IMR-90 (cell line): ENCODE measurements around the gene TCP11L1. TPM values are rescaled to one million over a fixed set of nuclear protein-coding genes. Genes with fewer than 3 reads are reported as not detected.

Experiments
- ATAC-seq: fragments of 200-7000 bp; cut with Tn5 transposase; 2 replicates; pipeline ENCODE4 v1.9.1; 2020; ENCODE audit warnings: low read depth, mild to moderate bottlenecking, moderate library complexity
- BruUV-seq: library from RNA; stranded (reverse); fragments of 400-500 nt; replicated peaks from 2 replicates; lab custom pipeline; 2021; lab: Mats Ljungman, UMichigan
- CTCF ChIA-PET: fragments of 300-600 bp; formaldehyde crosslinking; extraction: SDS; loops from one replicate; lab custom pipeline; 2021; ENCODE audit warnings: antibody characterized with exemption; lab: Yijun Ruan, JAX
- POLR2A ChIA-PET: fragments of 300-600 bp; sonication (Branson Sonifier 250); formaldehyde crosslinking; loops from one replicate; lab custom pipeline; 2022; ENCODE audit warnings: antibody characterized with exemption; ENCODE audit not compliant: unreplicated experiment; lab: Charles Lee
- DNase-seq: peaks from one replicate; pipeline ENCODE4 v3.0.0; 2013
- H2AFZ ChIP-seq: replicated peaks from 2 replicates; pipeline ENCODE3; 2013; ENCODE audit warnings: low read length, mild to moderate bottlenecking; ENCODE audit not compliant: poor library complexity
- H2AK5ac ChIP-seq: 2 replicates; pipeline ENCODE4 v1.6.1; 2013; ENCODE audit warnings: low read depth, low read length, inconsistent platforms
- H2AK9ac ChIP-seq: replicated peaks from 2 replicates; pipeline ENCODE3; 2013; ENCODE audit warnings: mild to moderate bottlenecking, low read depth, low read length, moderate library complexity; ENCODE audit not compliant: poor library complexity
- H2BK120ac ChIP-seq: 2 replicates; pipeline ENCODE4 v1.6.1; 2013; ENCODE audit warnings: low read depth, low read length, inconsistent platforms
- H2BK15ac ChIP-seq: 3 replicates; pipeline ENCODE4 v1.6.1; 2013; ENCODE audit warnings: low read depth, low read length, inconsistent platforms
- H2BK20ac ChIP-seq: 2 replicates; pipeline ENCODE4 v1.6.1; 2013; ENCODE audit warnings: low read depth, mild to moderate bottlenecking, inconsistent platforms, low read length, moderate library complexity
- H2BK5ac ChIP-seq: 2 replicates; pipeline ENCODE4 v1.6.1; 2013; ENCODE audit warnings: mild to moderate bottlenecking, low read depth, low read length, inconsistent platforms; ENCODE audit not compliant: poor library complexity, severe bottlenecking
- H3K14ac ChIP-seq: replicated peaks from 2 replicates; pipeline ENCODE4 v1.6.1; 2013; ENCODE audit warnings: low read depth, low read length, inconsistent platforms
- H3K18ac ChIP-seq: 2 replicates; pipeline ENCODE4 v1.6.1; 2013; ENCODE audit warnings: low read depth, low read length, control low read depth
- H3K23ac ChIP-seq: 2 replicates; pipeline ENCODE4 v1.6.1; 2013; ENCODE audit warnings: low read depth, low read length, inconsistent platforms
- H3K27ac ChIP-seq: 2 replicates; pipeline ENCODE4 v1.5.1; 2013; ENCODE audit warnings: mild to moderate bottlenecking, control low read depth, low read length; ENCODE audit not compliant: insufficient read depth
- H3K27me3 ChIP-seq: 2 replicates; pipeline ENCODE4 v1.6.1; 2013; ENCODE audit warnings: low read length; ENCODE audit not compliant: control insufficient read depth, insufficient read depth
- H3K36me3 ChIP-seq: 2 replicates; pipeline ENCODE4 v1.6.1; 2013; ENCODE audit warnings: low read length, mixed read lengths; ENCODE audit not compliant: control insufficient read depth, insufficient read depth
- H3K4ac ChIP-seq: 2 replicates; pipeline ENCODE4 v1.6.1; 2013; ENCODE audit warnings: low read depth, low read length, inconsistent platforms
- H3K4me1 ChIP-seq: 2 replicates; pipeline ENCODE4 v1.6.1; 2013; ENCODE audit warnings: low read length, mixed read lengths; ENCODE audit not compliant: control insufficient read depth, insufficient read depth
- H3K4me2 ChIP-seq: 2 replicates; pipeline ENCODE4 v1.6.1; 2013; ENCODE audit warnings: low read depth, mild to moderate bottlenecking, control low read depth, low read length, moderate library complexity
- H3K4me3 ChIP-seq: 2 replicates; pipeline ENCODE4 v1.5.1; 2013; ENCODE audit warnings: low read depth, mild to moderate bottlenecking, control low read depth, low read length, moderate library complexity; ENCODE audit not compliant: insufficient read depth
- H3K56ac ChIP-seq: 2 replicates; pipeline ENCODE4 v1.6.1; 2013; ENCODE audit warnings: low read length, inconsistent platforms; ENCODE audit not compliant: insufficient read depth; ENCODE audit errors: extremely low read depth
- H3K79me1 ChIP-seq, 2 experiments: 2 replicates each; pipeline ENCODE4 v1.6.1; 2013; ENCODE audit warnings: low read length in 2 of 2, inconsistent platforms in 1 of 2, low read depth in 1 of 2
- H3K9ac ChIP-seq: 2 replicates; pipeline ENCODE4 v1.6.1; 2013; ENCODE audit warnings: low read depth, low read length, control low read depth
- H3K9me1 ChIP-seq: 2 replicates; pipeline ENCODE4 v1.6.1; 2013; ENCODE audit warnings: low read length, inconsistent platforms; ENCODE audit not compliant: insufficient read depth
- H3K9me3 ChIP-seq: 2 replicates; pipeline ENCODE4 v1.6.1; 2013; ENCODE audit warnings: low read length; ENCODE audit not compliant: control insufficient read depth, insufficient read depth
- H4K20me1 ChIP-seq: 2 replicates; pipeline ENCODE4 v1.6.1; 2013; ENCODE audit warnings: low read length, inconsistent platforms; ENCODE audit not compliant: insufficient read depth
- H4K5ac ChIP-seq: 2 replicates; pipeline ENCODE4 v1.6.1; 2013; ENCODE audit warnings: mild to moderate bottlenecking, low read depth, low read length, control low read depth
- H4K8ac ChIP-seq, 2 experiments: 2 replicates each; pipeline ENCODE4 v1.6.1; 2013; ENCODE audit warnings: low read depth in 2 of 2, low read length in 2 of 2, control low read depth in 1 of 2, inconsistent platforms in 1 of 2
- H4K91ac ChIP-seq: 2 replicates; pipeline ENCODE4 v1.6.1; 2013; ENCODE audit warnings: low read depth, low read length, inconsistent platforms; ENCODE audit not compliant: insufficient read depth
- WGBS, 2 experiments: methylation state at CpG; one replicate each; pipeline versions ENCODE4 v1.1.5 to v1.1.7; 2013; ENCODE audit warnings: missing lambda C conversion rate in 2 of 2; ENCODE audit not compliant: insufficient read length in 1 of 2; ENCODE audit errors: extremely low coverage in 2 of 2; 5-methylcytosine and 5-hydroxymethylcytosine counted together
- dilution Hi-C: fragments of 300-500 bp; cut with HindIII; formaldehyde crosslinking; loops from one replicate; pipeline ENCODE4 v1.14.3; 2018; ENCODE audit warnings: low sequenced_read_pairs; ENCODE audit not compliant: unreplicated experiment
- in situ Hi-C: fragments of 300-500 bp; cut with MboI; formaldehyde crosslinking; loops from 3 replicates; pipeline ENCODE4 v1.14.3; 2019; ENCODE audit warnings: low sequenced_read_pairs, inconsistent platforms, mixed read lengths
- intact Hi-C: fragments of 100-400 bp; cut with micrococcal nuclease; formaldehyde crosslinking; loops from 2 replicates; pipeline ENCODE4 v1.10.0; 2022
- polyA plus RNA-seq, 3 experiments: library from polyadenylated mRNA; depleted of rRNA; stranded (reverse); fragments of >200 nt; gene quantifications; 2 replicates each; pipeline ENCODE4 v1.2.3, GENCODE V29; 2012; ENCODE audit warnings: low replicate concordance in 1 of 3
- total RNA-seq: library from RNA; depleted of rRNA; stranded (reverse); fragments of >200 nt; gene quantifications from 2 replicates; pipeline ENCODE4 v1.2.3, GENCODE V29; 2012
- TF ChIP-seq, protein P1 (sequence below): conservative IDR thresholded peaks from 2 replicates; pipeline ENCODE4 v1.5.1; 2012; ENCODE audit warnings: mild to moderate bottlenecking, low read depth, low read length, improper control_type of control experiment

Gene TCP11L1
- total and polyA plus RNA-seq, 2 of the 4 experiments (the other 2 are of a cell fraction), result 13.9 to 17.4 TPM

DNA sequence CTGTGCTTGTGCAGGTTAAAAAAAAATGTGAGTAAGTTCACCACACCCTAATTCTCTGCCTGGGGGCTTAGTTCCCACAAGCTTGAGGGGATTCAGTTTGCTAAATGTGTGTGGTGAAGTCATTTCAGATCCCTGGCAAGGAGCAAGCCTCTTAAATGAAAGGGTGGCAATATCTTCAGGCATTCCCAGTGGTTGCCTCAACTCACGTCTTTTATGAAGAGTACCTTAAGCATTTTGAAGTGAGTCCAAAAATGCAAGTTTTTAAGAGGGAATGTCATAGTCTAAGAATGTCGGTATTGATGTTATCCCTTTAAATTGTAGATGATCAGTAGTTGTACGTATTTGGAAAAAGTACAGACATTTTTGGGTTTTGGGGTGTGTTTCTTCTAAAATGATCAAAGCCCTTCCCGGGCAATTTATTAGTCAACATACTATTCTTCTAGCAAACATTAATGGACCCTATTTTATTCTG, 4.9 kb downstream of the TCP11L1 start:
- no peaks in the 10 kb centered on the region; the same call in 1 of the 2 replicates for H4K20me1 ChIP-seq
- intact Hi-C loops (no loop called here), dilution Hi-C loops (no loop called here), in situ Hi-C loops (no loop called here)
- peaks cover 29 to 53% of the 10 kb centered on the region in 2 experiments for H3K79me1 ChIP-seq
- H3K9me3 ChIP-seq, result no peaks in the 10 kb centered on the region
- ATAC-seq (no peak), DNase-seq (peak; percentile 34)
- no peak overlapping the region for H2AFZ ChIP-seq
- H3K4me3 ChIP-seq, result no peak overlapping the region
- no peak overlapping the region for H2AK9ac ChIP-seq
- H2BK20ac ChIP-seq, result no peak overlapping the region
- no peak overlapping the region for H4K8ac ChIP-seq
- no peak overlapping the region for H3K23ac ChIP-seq
- H3K4me2 ChIP-seq, result no peak overlapping the region
- no peak overlapping the region for H3K4ac ChIP-seq
- H3K56ac ChIP-seq, result no peak overlapping the region
- no TSS peak for BruUV-seq
- H3K4me1 ChIP-seq, result peaks cover 8% of the 10 kb centered on the region; the same call in 1 of the 2 replicates
- H3K9ac ChIP-seq, result no peak overlapping the region
- H3K9me1 ChIP-seq, result no peaks in the 10 kb centered on the region
- WGBS, 2 experiments, result no CpG with 5 or more reads among the region's 4 CpGs
- TF ChIP-seq, protein P1, sequence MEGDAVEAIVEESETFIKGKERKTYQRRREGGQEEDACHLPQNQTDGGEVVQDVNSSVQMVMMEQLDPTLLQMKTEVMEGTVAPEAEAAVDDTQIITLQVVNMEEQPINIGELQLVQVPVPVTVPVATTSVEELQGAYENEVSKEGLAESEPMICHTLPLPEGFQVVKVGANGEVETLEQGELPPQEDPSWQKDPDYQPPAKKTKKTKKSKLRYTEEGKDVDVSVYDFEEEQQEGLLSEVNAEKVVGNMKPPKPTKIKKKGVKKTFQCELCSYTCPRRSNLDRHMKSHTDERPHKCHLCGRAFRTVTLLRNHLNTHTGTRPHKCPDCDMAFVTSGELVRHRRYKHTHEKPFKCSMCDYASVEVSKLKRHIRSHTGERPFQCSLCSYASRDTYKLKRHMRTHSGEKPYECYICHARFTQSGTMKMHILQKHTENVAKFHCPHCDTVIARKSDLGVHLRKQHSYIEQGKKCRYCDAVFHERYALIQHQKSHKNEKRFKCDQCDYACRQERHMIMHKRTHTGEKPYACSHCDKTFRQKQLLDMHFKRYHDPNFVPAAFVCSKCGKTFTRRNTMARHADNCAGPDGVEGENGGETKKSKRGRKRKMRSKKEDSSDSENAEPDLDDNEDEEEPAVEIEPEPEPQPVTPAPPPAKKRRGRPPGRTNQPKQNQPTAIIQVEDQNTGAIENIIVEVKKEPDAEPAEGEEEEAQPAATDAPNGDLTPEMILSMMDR, result no peak
- H4K5ac ChIP-seq, result no peak overlapping the region
- H2BK15ac ChIP-seq, result no peak overlapping the region
- POLR2A ChIA-PET, result no interaction called here
- CTCF ChIA-PET, result no interaction called here
- H3K36me3 ChIP-seq, result peaks cover 12% of the 10 kb centered on the region
- H3K18ac ChIP-seq, result no peak overlapping the region
- H2BK5ac ChIP-seq, result no peak overlapping the region
- no peak overlapping the region for H4K91ac ChIP-seq
- no peak overlapping the region for H2BK120ac ChIP-seq
- no peak overlapping the region for H3K27ac ChIP-seq
- no peak overlapping the region for H2AK5ac ChIP-seq
- no peak overlapping the region for H3K14ac ChIP-seq
- no peaks in the 10 kb centered on the region for H3K27me3 ChIP-seq
